Fibroblast of mammary gland (primary cell): ENCODE results near the gene CADPS2.
A peak's percentile ranks its signal among the peaks of the same experiment; 100 is the strongest.

ENCODE experiments used
- DNase-seq: peaks from one replicate; pipeline ENCODE4 v3.0.0-alpha.2; 2010; ENCODE audit warnings: low read depth
- H3K4me3 ChIP-seq: 2 replicates; pipeline ENCODE4 v1.5.1; 2011; ENCODE audit warnings: low read depth, mild to moderate bottlenecking, low read length, moderate library complexity; ENCODE audit not compliant: control insufficient read depth
- TF ChIP-seq, protein P1 (sequence below): conservative IDR thresholded peaks from 2 replicates; pipeline ENCODE4 v1.5.1; 2011; ENCODE audit warnings: low read depth, low read length, inconsistent platforms; ENCODE audit not compliant: control insufficient read depth, insufficient read depth

CADPS2 gene

DNA sequence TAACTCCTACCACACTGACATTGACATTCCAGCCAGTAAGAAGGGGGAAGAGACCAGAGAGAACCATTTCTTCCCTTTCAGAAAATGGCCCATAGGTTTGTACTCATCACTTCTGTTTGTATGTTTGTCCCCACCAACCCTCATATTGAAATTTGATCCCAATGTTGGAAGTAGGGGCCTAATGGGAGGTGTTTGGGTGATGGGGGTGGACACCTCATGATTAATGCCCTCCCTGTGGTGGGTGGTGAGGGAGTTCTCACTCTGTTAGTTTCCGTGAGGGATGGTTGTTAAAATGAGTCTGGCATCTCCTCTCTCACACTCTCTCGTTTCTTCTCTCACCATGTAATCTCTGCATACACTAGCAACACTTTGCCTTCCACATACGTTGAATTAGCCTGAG, 21.4 kb downstream of the CADPS2 start:
- H3K4me3 ChIP-seq: no peak overlapping the region

DNA sequence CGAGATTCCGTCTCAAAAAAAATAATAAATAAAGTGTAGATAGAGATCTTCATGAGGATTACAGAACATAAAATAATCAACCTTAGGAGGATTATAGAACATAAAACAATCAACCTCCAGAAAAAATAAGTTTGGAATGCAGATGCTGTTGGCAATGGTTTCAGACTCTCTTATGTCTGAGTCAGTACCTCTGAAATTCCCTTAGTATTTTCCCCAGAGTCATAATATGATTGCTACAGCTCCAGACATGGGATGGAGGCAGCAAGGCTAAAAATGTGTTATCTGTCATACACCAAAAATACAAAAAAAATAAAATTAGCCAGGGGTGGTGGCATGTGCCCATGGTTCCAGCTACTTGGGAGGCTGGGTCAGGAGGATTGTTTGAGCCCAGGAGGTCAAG, 22.2 kb downstream of the CADPS2 start:
- DNase-seq: peak; percentile 9
- TF ChIP-seq, protein P1, sequence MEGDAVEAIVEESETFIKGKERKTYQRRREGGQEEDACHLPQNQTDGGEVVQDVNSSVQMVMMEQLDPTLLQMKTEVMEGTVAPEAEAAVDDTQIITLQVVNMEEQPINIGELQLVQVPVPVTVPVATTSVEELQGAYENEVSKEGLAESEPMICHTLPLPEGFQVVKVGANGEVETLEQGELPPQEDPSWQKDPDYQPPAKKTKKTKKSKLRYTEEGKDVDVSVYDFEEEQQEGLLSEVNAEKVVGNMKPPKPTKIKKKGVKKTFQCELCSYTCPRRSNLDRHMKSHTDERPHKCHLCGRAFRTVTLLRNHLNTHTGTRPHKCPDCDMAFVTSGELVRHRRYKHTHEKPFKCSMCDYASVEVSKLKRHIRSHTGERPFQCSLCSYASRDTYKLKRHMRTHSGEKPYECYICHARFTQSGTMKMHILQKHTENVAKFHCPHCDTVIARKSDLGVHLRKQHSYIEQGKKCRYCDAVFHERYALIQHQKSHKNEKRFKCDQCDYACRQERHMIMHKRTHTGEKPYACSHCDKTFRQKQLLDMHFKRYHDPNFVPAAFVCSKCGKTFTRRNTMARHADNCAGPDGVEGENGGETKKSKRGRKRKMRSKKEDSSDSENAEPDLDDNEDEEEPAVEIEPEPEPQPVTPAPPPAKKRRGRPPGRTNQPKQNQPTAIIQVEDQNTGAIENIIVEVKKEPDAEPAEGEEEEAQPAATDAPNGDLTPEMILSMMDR: no peak

More for the DNA sequence above, 21.4 kb downstream of the CADPS2 start:
- TF ChIP-seq, protein P1: no peak
- DNase-seq: no peak

DNA sequence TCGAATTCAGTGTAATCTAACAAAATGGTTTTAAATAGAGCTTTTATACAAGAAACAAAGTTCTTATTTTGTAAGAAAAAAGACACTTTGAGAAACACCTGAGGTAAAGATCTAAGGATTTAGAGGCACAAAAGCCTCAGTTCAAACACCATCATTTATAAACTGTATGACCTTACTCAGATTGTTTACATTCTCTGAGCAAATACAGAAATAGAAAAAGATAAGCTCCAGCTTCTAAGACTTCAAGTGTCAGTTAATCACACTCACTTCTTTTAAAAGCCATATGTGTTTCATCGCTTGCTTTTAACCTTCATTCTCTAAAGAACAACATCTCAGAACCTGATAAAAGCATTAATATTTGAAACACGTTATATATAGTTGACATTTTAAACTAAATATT, 27.9 kb downstream of the CADPS2 start:
- no peak overlapping the region for H3K4me3 ChIP-seq
- DNase-seq: no peak
- TF ChIP-seq, protein P1: no peak

More for the DNA sequence above, 22.2 kb downstream of the CADPS2 start:
- no peak overlapping the region for H3K4me3 ChIP-seq

DNA sequence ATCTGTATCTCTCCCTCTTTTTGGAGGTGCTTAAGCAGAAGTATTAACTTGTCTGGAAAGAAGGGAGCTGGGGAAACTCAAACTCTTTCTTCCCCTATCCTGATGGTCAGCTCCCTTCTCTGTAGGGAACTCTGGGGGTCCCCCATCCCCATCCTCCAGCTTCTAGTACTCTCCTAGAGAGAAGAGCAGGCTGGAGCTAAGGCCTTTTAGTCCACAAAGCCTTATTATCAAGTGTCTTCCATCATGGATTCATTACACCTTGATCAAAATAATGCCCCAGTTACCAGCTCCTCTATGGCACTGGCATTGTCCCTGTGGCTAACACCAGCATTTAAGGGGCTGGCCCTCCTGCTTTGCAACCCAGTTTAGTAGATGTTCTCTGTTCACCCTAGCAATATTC, 35.7 kb downstream of the CADPS2 start:
- H3K4me3 ChIP-seq: no peak overlapping the region
- TF ChIP-seq, protein P1: no peak
- no peak for DNase-seq

DNA sequence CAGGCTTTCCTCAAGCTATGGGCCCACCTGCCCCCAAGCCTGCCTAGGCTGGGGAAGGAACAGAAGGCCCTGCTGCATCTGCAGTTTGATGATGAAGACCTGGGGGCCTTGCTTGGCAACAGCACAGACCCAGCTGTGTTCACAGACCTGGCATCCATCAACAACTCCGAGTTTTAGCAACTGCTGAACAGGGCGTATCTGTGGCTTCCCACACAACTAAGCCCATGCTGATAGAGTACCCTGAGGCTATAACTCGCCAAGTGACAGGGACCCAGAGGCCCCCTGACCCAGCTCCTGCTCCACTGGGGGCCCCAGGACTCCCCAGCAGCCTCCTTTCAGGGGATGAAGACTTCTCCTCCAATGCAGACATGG, 36.3 kb downstream of the CADPS2 start:
- TF ChIP-seq, protein P1: no peak
- no peak for DNase-seq
- no peak overlapping the region for H3K4me3 ChIP-seq

DNA sequence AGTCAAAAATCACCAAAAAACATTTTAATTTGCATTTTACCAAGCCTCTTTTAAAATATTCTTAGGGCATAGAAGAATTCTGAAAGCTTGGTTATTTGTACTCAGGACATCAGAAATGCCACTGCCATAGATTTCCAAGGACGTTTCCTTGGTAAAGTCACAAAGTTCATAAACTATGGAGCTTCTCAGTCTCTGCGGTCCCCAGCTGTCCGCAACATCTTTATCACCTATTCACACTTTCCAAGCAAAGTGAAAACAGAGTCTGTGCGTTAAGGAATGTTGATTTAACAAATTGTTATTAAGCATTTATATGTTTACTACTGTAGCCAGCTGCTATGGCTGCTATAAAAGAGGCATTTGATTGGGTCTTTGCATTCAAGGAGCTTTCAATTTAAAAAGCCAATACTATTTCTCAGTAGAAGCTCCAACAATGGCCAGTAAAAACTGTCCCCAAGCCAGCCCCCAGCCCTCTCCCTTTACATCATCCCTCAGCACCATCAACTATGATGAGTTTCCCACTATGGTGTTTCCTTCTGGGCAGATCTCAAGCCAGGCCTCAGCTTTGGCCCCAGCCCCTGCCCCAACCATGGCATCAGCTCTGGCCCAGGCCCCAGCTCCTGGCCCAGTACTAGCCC, 36.8 kb downstream of the CADPS2 start:
- DNase-seq: no peak

More for the DNA sequence above, 36.8 kb downstream of the CADPS2 start:
- H3K4me3 ChIP-seq: no peak overlapping the region
- TF ChIP-seq, protein P1: no peak
